Endothelial cell of umbilical vein (primary cell): ENCODE results near the gene QRICH2.
A peak's percentile ranks its signal among the peaks of the same experiment; 100 is the strongest.

Source experiments
- CTCF ChIP-seq, 2 donors: IDR thresholded peaks; 1 replicate in 1 of 2; 2 replicates in 1 of 2; pipeline ENCODE4 v1.5.1; 2011; ENCODE audit warnings: low read length in 2 of 2, mild to moderate bottlenecking in 2 of 2, moderate library complexity in 2 of 2, control low read depth in 1 of 2, inconsistent platforms in 1 of 2, low read depth in 1 of 2; ENCODE audit not compliant: insufficient read depth in 1 of 2; ENCODE audit errors: extremely low read depth in 1 of 2
- EZH2 ChIP-seq: IDR thresholded peaks from 2 replicates; pipeline ENCODE4 v1.6.1; 2012; ENCODE audit warnings: borderline replicate concordance, low read depth, mild to moderate bottlenecking, moderate library complexity, low read length, inconsistent platforms; ENCODE audit not compliant: severe bottlenecking
- FOS ChIP-seq: IDR thresholded peaks from 2 replicates; pipeline ENCODE4 v1.6.1; 2011; ENCODE audit warnings: mild to moderate bottlenecking, low read length, moderate library complexity, borderline replicate concordance; ENCODE audit not compliant: insufficient read depth
- JUN ChIP-seq: IDR thresholded peaks from 2 replicates; pipeline ENCODE4 v1.6.1; 2011; ENCODE audit warnings: borderline replicate concordance, low read depth; ENCODE audit not compliant: insufficient read length, insufficient read depth
- MAX ChIP-seq: IDR thresholded peaks from 2 replicates; pipeline ENCODE4 v1.6.1; 2011; ENCODE audit not compliant: insufficient read depth, insufficient read length
- MYC ChIP-seq: IDR thresholded peaks from one replicate; pipeline ENCODE4 v1.6.1; 2011; ENCODE audit warnings: mild to moderate bottlenecking, low read depth, low read length
- POLR2A ChIP-seq: IDR thresholded peaks from 2 replicates; pipeline ENCODE4 v1.6.1; 2012; ENCODE audit warnings: low read depth, mild to moderate bottlenecking, control low read depth, low read length
- POLR2AphosphoS5 ChIP-seq: IDR thresholded peaks from 2 replicates; pipeline ENCODE4 v1.6.1; 2012; ENCODE audit warnings: low read depth, mild to moderate bottlenecking, control low read depth, low read length, moderate library complexity; ENCODE audit not compliant: insufficient read depth

GRCh38 chr17:76248013-76248782, 59.9 kb downstream of the QRICH2 start:
- TF ChIP-seq POLR2A = no peak
- TF ChIP-seq POLR2AphosphoS5 = no peak
- TF ChIP-seq CTCF (IDR thresholded peaks at IDR 0.05; ENCODE audit: extremely low read depth in 1 of 2, insufficient read depth in 1 of 2, low read depth in 1 of 2, low read length in 2 of 2) = peak in 1 of 2 donors; percentile 10
- TF ChIP-seq EZH2 = no peak
- no peak for TF ChIP-seq MYC
- TF ChIP-seq MAX = no peak
- no peak for TF ChIP-seq JUN
- TF ChIP-seq FOS = no peak
